NCI-H2107 (cell line): ENCODE data around the gene A2ML1.
"Not testable (repeated sequence)": the region's sequence is repeated elsewhere in the genome, so short reads cannot be mapped to it uniquely, and the experiment has no call there.

Source experiments
- DNase-seq: peaks from one replicate; lab custom pipeline; 2025; lab: John Stamatoyannopoulos, UW

The A2ML1 gene

DNA sequence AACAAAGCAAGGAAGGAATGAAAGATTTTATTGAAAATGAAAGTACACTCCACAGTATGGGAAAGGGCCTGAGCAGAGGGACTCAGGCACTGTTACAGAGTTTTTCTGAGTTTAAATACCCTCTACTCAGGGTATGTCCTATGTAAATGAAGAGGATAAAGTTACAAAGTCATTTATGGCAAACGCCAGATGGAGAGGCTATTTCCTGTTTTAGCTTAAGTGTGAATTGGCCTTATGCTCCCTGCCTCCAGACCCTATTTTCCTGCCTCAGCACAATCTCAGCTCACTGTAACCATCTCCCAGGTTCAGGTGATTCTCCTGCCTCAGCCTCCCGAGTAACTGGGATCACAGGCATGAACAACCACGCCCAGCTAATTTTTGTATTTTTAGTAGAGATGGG, 85.1 kb downstream of the A2ML1 start:
- DNase-seq, result no peak

- no peak for DNase-seq
Measured at GRCh38 chr12:8909752-8910151, 87.3 kb downstream of the A2ML1 start.

DNA sequence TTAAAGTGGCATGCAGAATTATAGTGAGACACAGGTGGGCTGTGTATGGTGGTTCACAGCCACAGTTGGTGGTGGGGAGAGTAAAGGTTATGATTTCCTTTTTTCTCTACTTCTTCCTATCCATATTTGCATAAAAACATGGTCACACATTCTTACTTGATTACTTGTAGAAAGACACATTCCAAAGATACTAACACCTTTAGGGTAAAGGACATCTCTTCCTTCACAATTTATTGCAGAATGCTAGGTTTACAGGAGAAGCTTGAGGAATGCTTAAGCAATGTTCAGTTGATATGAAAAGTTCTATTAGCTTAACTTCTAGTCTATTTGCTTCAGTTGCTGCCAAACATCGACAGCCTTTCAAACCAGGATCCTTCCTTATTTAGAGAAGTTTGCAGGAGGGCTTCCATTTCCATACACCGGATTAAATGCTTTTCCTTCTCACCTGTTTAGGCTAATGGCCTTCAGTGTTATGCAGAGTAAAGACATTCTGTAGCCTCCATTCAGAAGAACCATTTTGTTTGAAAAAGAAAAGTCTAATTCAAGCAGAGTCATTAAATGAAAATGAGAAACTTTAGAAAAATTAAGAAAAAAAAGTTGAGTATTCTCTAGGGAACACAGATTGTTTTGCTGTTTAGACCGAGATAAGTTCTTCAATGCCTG, 89.3 kb downstream of the A2ML1 start:
- DNase-seq, result no peak

DNA sequence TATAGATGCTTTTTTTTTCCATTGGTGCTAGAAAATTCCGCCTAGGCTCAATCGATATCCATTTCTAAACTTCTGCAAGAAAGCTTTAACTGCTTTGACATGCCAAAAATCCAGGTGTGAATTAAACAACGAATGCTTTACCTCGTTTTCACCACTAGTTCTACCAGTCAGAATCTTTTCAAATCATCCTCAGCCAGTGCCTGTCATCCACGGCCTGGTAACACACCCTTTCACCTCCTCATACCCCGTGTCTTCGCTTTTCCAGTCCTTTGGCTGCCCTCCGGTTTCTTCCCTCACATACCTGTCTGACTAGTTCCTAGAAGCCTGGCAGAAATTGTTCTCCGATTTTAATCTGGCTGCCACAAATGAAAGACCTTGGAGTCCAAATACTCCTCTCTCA, 90.5 kb downstream of the A2ML1 start:
- DNase-seq, result no peak

DNA sequence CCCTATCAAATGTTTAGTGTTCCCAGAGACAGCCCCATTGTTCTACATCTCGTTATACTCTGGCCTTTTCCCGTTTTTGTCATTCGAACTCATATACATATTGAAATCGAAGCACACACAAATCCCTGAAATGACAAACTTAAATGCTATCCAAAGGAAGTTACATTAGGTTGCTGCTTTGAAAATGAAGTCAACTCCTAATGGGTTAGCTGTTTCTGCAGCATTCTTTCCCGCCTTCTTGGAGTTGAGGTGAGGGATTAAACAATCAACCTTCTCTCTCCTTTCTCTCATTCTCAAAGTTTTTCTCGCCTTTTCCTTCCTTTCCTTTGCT, 91.2 kb downstream of the A2ML1 start:
- no peak for DNase-seq

- peak; percentile 14 for DNase-seq
Measured at GRCh38 chr12:8914033-8914715, 91.8 kb downstream of the A2ML1 start, which contains the start of gene PHC1. Gene PHC1 (plus strand): TSS chr12:8914509. CDS start chr12:8917678, 3,169 bp downstream.

- DNase-seq, result peak; percentile 5
Measured at GRCh38 chr12:8914716-8915526, 92.5 kb downstream of the A2ML1 start.

- DNase-seq, result no peak
Measured at GRCh38 chr12:8916154-8916553, 93.7 kb downstream of the A2ML1 start.

GRCh38 chr12:8917031-8917430, 94.6 kb downstream of the A2ML1 start:
- DNase-seq, result no peak

DNA sequence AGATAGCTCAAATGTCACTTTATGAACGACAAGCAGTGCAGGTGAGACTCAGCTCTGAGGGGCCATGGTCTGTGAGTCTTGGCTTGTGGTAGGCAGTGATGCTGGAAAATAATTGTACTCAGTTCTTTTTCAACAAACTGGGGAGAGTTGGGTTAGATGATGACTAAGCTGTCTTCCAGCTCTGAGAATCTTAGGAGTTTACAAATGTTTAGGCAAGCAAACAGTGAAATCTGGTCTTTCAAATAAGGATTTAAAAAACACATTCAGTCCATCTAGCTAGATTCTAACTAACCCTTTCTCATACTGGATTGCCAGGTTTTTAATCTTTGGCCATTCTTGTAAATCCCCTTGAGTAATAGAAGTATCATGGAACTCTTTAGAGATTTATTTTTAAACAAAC, 95.3 kb downstream of the A2ML1 start:
- DNase-seq, result no peak

DNA sequence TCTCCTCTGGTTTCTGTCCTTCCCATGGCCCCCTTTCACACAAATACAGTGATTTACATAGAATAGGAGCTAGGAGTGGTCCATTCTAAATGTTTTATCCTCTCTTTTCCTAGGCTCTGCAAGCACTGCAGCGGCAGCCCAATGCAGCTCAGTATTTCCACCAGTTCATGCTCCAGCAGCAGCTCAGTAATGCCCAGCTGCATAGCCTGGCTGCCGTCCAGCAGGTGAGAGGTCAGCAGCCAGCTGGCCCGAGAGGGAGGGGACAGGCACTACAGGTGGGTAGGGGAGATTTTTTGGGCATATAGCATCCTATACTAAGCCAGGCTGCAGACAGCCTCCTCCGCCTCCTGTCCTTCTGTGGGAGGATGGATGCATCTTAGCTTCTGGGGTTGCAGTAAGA, 97.2 kb downstream of the A2ML1 start:
- not testable (repeated sequence) for DNase-seq

- DNase-seq, result no peak
Measured at GRCh38 chr12:8922544-8922943, 100.1 kb downstream of the A2ML1 start.
